Activated T-cell treated with anti-CD3 and anti-CD28 coated beads for 4 hours (primary cell): Measurements from ENCODE around the gene TFDP2.
"Not testable (repeated sequence)": the region's sequence is repeated elsewhere in the genome, so short reads cannot be mapped to it uniquely, and the experiment has no call there.

Experiments used
- DNase-seq: peaks from one replicate; pipeline ENCODE4 v3.0.0-alpha.2; 2020

Gene TFDP2, protein sequence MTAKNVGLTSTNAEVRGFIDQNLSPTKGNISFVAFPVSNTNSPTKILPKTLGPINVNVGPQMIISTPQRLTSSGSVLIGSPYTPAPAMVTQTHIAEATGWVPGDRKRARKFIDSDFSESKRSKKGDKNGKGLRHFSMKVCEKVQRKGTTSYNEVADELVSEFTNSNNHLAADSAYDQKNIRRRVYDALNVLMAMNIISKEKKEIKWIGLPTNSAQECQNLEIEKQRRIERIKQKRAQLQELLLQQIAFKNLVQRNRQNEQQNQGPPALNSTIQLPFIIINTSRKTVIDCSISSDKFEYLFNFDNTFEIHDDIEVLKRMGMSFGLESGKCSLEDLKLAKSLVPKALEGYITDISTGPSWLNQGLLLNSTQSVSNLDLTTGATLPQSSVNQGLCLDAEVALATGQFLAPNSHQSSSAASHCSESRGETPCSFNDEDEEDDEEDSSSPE

DNA sequence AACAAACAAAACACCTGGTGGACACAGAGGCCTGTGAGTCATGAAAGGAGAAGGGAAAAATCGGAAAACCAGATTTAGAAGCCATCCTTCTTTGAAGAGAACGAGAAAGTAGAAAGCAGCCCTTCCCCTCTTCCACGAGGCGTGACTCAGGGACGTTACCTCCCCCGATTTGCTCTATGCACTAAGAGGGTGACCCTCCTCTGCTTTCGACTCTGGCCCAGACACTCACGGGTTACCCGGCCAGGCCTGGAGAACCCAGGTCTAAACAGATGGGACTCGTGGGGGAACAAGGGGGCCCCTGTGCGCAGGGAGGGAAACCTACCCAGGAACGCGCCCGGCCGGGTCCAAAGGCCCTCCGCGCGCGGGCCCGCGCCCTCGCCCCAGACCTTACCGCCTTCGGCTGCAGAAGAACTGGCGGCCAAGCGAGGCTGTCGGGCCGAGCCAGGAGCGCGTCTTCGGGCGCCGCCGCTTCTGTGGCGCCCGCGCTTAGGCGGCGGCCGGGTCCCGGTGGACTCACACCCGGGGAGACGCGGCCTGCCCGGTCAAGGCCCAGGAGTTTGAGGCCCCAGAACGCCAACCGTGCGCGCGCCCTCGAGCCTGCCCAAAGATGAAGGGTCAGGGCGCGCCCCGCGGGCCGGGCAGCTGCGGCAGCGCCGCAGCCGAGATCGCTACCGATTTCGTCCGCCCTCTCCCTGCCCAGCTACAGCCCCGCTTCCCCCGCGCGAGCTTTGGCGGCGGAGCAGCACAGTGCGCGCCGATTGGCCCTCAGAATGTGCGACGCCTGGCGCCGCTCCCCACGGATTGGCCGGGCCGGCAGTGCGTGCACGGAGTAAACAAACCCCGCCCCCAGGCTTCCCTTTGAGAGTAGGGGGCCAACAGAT is at the start of gene TFDP2:
TFDP2 (minus strand) TSS at position 753 of the 881 bp plus-strand sequence. CDS start 47,795 bp downstream, outside the sequence.
- peak; percentile 68 for DNase-seq

DNA sequence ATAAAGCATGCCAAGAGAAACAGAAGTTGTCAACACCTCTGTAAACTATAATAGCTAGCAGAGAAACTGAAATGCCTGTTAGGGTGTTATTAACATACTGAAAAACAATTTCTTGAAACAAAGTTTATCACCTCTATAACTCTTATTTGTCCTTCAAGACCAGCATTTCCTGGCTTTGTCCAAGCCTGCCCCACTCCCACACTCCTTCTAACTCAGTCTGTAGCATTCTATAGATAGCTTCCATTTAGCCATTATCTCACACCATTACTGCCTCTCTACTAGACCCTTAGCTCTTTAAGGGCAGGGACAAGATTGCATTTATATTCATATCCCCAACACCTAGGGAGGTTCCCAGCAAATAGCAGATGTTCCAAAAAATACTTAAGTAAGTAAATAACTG is 39.5 kb upstream of the TFDP2 start:
- no peak for DNase-seq

DNA sequence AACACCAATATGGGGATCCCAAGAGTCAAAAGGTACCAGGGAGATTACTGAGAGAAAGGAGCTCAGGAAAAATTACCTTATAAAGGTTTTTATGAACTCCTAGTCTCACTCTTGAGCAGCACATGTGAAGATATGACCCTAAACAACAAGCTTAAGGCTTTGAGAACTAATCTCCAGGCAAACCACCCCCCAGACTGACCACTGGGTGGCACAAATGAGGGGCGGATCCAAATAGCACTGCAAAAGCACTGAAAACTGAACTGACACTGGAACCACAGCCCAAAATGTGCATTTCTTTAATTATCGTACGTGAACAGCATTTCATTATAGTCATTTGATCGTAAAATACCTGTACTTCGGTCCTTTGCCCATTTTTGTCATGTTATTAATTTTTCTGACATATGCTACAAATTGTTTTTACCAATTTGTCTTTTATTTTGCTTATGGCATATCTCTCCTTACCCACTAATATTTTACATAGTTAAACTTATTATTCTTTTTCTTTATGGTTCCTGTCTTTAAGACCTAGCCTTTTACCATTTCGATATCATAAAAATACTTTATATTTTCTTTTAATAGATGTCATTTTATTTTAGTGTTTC is 31.5 kb upstream of the TFDP2 start:
- DNase-seq: no peak

DNA sequence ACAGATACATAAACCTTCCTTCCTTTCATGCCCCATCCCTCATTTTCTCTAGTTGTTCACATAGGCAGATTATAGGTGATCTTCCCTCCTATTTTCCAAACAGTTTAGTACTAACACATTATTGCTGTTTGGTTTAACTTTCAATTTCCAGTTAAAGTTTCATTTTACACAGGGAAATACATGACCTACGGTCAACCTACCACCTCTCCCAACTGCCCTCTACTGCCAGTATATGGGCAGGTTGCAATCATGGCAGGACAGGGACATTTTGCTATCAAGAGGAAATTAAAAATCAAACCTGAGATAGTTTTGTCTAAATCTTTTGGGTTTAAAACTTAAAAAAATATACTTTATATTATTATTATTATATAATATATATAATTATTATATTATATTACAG is 26.1 kb upstream of the TFDP2 start:
- DNase-seq: no peak

DNA sequence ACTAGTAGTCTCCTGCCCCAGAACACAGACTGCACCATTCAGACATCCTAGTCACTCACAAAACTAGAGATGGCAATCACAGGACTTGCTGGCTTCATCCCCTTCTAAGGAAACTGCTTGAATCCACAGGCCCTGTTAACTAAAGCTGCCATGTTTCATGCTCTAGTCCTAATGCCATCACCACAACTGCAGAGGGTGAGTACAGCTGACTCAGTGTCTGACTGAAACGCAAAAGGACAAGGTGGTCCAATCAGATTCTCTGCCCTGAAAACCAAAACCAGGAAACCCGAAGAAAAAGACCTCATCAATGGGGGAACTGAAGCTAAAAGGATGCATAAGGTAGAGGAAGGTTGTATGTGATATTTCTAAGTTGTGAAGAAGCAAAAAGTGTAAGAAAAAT is 25.2 kb upstream of the TFDP2 start:
- no peak for DNase-seq

DNA sequence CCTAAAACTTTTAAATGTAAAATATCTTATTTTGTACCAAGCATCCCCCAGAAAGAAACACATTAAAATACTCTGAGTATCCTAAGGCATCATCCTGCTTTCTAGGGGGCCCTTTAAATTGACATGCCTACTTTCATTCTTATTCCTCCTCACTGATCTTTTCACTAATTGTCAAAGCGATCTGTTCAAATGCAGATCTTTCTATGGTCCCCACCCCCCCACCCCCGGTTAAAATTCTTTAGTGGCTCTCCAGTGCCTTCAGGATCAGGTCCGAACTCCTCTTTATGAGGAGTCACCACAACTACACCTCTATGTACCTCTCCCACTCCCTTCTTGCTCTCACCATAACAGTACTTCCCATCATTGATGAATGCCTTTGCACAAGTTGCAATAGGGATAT is 19.2 kb upstream of the TFDP2 start:
- DNase-seq: no peak

DNA sequence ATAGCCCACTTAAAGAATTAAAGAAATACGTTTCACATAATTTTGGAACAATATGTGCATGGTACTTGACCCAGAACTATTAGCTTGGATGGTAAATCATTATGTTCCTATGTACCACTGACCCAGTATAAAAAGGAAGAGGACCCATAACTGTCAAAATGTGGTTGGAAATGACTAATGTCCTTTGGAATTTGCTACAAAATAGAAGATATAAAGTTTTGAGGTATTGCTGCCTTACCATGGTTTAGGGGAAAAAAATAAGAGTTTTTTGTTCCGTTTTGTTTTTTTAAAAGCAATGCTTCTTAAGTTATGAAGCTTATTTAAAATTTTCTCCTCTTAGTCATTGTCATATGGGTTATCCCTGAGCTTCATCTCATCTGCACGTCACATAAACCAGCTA is 15.8 kb upstream of the TFDP2 start:
- DNase-seq: no peak

DNA sequence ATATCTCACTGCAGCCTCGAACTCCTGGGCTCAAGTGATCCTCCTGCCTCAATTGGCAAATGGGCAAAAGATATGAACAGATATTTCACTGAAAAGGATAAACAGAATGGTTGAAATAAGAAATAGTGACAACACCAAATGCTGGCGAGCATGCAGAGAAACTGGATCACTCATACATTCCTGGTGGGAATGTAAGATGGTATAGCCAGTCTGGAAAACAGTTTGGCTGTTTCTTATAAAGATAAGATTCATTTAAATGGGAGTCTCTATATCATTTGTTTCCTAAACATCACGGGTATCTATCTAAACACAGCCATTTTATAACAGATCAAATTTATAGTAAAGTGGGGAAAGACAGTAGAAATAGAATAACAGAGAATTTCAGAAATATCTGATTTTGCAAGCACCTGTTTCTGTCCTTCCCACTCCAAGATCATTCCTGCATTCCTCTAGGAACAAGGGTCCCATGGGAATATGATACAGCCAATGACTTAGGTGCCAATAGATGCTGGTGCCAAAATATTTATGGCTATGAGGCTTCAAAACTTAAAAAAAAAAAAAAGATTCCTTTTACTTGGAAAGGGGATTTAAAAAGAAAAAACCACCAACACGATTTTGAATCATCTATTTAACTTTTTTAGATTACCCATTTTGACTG is 9.9 kb upstream of the TFDP2 start:
- DNase-seq: no peak

DNA sequence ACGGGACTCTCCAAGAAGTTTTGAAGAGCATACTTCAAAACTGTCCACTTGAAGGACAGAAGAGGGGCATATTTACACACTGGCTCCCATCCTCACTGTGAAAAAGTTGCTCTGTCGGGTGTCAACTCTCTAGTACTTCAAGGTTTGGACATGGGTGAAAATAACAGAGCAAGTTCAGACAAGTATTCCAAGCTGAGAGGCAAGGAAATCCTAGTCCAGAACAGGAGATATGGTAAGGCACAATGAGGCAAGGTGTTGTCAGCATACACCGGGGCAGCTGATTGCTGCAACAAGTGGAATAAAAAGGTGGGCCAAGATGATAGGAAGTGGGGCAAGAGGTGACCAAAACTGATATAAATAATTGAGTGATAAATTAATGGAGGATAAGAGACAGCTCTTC is 4.8 kb upstream of the TFDP2 start:
- DNase-seq: no peak

DNA sequence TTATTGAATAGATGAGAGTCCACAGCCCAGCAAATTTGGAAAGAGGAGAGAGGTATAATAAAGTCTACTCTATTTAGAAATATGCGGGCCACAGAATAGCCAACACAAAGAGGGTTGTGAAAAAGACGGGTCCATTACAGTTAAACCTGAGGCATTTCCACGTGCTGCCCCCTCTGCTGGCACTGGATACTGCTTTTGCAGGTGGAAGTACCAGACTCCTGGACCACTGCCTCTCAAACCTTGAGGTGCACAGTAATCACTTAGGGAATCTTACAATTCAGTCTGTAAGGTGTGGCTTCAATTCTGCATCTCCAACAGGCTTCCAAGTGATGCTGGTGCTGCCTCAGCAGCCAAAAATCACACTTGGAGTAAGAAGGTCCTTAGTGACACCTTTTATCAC is 3.0 kb upstream of the TFDP2 start:
- DNase-seq: no peak

DNA sequence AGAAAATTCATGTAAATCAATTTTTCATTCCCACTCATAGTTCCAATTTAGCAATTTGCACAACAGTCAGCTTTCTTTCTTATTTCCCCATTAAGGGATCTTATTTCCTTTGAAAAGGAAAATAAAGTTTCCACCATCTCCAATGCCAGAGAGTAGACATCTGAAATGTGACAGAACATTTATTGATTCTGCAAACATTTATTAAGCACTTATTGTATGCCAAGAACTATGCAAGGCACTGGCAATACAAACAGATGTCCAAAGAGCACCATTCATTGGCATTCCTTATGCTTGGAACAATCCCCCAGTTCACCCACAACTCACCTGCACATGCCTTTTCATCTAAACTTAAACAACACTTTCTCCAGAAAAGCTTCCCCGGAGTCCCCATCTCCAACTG is 2.5 kb upstream of the TFDP2 start:
- no peak for DNase-seq

DNA sequence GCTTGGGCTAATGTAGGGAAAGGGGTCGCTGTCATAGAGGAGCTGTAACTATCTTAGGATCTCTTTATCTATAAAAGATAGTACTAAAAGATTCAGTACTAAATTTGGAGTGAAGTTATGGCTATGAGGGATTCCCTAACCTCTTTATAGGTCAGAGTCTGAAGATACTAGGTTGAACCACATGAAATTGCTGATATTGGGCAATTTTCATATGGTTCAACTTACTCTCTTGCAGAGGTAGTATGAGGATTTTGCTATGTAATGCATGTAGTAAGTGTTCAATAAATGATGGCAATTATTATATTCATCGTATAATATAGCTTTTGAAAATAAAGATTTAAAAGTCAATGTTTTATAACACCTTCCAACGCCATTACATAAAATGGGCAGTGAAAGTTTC is 1.9 kb upstream of the TFDP2 start:
- no peak for DNase-seq

DNA sequence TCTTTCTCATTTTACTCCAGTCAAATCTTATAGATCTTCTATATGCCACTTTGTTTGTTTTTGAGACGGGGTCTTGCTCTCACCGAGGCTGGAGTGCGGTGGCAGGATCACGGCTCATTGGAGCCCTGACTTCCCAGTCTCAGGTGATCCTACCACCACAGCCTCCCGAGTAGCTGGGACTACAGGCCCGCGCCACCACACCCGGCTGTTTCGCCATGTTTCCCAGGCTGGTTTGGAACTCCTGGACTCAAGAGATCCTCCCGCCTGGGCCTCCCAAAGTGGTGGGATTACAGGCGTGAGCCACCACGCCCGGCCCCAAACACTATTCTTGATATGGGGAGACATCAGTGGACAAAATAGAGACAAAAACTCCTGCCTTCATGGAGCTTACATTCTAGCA is 927 bp upstream of the TFDP2 start:
- no peak for DNase-seq

DNA sequence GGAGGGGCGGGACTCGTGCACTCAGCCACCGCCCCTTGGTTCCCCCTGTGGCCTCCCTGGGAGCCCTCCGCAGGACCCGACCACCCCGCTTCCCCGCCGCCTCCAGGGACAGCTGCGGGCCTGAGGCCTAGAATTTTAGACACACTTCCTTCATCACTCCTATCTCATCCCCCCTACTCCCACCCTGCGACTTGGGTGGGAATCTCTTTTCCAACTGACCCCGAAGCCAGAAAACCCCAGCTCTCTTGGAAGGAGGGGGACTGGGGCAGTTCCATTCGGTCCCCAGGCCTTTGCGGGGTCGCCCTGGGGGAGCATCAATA is 289 bp upstream of the TFDP2 start:
- DNase-seq: no peak

DNA sequence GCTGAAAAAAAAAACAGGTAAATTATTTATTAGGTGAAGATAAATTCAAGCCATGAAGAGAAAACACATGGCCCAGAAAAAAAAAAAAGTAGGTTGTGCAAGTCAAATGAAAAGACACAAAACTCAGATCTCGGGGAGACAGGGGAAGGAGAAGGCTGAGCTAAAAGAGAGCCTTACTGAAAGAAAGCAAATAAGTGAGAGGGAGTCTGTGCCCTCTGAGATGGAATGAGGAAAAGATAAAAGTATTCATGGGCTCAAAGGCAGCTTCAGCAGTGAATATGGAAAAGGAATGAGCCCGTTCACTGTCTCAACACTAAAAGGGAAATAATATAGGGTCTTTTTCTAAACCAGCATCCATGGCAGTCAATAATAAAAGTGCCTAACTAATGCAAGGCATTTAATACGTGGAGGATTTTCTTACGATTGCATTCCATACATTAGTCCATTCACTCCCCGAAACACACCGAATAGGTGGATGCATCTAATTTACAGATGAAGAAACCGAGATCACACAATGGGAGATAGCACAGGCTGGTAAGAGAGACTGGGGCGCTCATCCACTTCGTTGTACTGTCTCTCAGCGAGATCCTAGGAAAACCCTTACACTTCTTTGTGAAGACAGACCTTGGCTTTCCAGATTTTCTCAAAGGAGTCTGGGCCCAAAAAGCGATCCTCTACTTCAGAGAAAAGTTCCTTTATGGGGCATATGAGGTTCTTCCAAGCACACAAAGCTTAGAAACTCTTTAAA is 1.1 kb downstream of the TFDP2 start:
- no peak for DNase-seq

DNA sequence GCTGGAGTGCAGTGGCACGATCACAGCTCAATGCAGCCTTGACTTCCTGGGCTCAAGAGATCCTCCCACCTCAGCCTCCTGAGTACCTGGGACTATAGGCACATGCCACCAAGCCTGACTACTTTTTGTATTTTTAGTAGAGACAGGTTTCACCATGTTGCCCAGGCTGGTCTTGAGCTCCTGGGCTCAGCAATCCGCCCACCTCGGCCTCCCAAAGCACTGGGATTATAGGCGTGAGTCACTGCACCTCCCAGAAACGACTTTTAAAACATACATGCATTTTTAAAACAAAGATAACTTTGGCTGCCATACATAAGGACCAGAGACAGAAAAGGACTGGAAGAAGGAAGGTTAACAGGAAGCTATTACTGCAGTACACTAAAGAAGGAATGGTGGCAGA is 4.8 kb downstream of the TFDP2 start:
- not testable (repeated sequence) for DNase-seq

DNA sequence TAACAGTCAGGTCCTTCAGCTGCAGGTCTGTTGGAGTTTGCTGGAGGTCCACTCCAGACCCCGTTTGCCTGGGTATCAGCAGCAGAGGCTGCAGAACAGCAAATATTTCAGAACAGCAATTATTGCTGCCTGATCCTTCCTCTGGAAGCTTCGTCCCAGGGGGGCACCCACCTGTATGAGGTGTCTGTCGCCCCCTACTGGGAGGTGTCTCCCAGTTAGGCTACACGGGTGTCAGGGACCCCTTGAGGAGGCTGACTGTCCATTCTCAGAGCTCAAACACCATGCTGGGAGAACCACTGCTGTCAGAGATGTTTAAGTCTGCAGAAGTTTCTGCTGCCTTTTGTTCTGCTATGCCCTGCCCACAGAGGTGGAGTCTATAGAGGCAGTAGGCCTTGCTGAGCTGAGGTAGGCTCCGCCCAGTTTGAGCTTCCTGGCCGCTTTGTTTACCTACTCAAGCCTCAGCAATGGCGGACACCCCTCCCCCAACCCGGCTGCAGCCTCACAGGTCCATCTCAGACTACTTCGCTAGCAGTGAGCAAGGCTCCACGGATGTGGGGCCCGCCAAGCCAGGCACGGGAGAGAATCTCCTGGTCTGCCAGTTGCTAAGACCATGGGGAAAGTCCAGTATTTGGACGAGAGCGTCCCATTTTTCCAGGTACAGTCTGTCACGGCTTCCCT is 8.6 kb downstream of the TFDP2 start:
- DNase-seq: not testable (repeated sequence)

DNA sequence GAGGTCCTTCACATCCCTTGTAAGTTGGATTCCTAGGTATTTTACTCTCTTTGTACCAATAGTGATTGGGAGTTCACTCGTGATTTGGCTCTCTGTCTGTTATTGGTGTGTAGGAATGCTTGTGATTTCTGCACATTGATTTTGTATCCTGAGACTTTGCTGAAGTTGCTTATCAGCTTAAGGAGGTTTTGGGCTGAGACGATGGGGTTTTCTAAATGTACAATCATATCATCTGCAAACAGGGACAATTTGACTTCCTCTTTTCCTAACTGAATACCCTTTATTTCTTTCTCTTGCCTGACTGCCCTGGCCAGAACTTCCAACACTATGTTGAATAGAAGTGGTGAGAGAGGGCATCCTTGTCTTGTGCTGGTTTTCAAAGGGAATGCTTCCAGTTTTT is 12.3 kb downstream of the TFDP2 start:
- DNase-seq: not testable (repeated sequence)

DNA sequence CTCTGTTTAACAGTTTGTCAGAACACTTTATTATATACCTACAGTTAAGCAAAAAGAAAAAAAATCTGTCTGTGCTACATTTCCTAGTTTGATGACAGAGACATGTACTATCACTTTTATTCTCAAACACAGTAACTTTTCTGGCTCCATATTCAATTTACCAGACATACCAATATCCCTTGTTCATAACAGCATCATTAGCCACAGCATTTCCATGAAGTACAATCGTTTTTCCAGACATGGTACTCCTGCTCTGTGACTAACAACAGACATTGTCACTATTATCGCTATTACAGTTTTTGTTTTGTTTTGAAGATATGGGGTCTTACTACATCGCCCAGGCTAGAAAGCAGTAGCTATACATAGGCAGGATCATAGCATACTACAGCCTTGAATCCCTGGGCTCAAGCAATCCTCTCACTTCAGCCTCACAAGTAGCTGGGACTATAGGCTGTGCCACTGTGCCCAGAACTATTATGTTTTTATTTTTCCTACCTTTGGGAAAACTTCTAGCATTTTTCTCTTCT is 14.5 kb downstream of the TFDP2 start:
- no peak for DNase-seq

DNA sequence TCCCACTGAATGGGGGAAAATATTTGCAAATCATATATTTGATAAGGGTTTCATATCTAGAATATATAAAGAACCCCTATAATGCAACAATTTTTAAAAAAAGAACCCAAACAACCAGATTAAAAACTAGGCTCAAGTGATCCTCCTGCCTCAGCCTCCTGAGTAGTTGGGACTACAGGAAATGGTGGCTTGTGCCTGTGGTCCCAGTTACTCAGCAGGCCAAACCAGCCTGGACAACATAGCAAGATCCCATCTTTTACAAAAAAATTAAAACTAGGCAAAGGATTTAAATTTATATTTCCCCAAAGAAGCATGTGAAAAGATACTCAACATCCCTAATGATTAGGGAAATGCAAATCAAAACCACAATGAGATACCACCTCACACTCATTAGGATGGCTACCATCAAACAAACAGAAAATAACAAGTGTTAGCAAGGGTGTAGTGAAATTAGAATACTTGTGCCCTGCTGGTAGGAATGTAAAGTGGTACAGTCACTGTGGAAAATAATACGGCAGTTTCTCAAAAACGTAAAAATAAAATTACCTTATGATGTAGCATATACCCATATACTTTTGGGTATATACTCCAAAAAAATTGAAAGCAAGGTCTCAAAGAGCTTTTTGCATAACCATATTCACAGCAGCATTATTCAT is 19.7 kb downstream of the TFDP2 start:
- no peak for DNase-seq
